ENCODE results near the gene ANKRD39. TPM values are rescaled to one million over a fixed set of nuclear protein-coding genes. Genes with fewer than 3 reads are reported as not detected.

ANKRD39 gene
- total RNA-seq, 1 donor, result 4.7 TPM

DNA sequence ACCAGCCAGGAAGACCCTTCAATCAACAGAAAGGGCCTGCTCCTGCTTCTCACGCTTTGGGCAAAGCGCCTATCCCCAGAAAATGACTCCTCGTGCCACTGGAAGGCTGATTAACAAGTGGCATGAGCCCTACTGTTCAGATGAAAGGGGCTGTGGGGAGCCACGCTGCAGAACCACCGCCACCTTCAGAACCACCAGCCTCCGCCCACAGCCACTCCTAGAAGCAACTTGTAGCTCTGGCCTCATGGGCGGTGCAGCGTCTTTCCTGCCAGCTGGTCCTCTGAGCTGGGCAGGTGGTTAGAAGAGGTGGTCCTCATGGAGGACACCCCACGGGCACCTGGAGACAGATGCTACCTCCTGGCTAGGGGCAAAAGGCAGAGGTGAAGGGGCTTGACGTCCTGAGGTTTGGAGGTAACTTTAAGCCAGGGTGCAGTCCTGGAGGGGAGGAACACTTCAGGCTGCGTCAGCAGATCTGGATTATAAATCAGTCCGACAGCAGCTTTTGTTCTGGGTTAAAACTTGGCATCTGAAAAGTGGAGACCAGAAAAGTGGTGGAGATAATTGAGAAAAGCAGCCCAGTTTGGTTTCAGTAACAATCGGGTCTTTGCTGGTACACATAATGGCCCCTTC, 12.9 kb upstream of the ANKRD39 start:
- peak overlapping the region; percentile 81 for H3K4me3 ChIP-seq (ENCODE audit: low read depth, low read length)
- TF ChIP-seq, protein P1, sequence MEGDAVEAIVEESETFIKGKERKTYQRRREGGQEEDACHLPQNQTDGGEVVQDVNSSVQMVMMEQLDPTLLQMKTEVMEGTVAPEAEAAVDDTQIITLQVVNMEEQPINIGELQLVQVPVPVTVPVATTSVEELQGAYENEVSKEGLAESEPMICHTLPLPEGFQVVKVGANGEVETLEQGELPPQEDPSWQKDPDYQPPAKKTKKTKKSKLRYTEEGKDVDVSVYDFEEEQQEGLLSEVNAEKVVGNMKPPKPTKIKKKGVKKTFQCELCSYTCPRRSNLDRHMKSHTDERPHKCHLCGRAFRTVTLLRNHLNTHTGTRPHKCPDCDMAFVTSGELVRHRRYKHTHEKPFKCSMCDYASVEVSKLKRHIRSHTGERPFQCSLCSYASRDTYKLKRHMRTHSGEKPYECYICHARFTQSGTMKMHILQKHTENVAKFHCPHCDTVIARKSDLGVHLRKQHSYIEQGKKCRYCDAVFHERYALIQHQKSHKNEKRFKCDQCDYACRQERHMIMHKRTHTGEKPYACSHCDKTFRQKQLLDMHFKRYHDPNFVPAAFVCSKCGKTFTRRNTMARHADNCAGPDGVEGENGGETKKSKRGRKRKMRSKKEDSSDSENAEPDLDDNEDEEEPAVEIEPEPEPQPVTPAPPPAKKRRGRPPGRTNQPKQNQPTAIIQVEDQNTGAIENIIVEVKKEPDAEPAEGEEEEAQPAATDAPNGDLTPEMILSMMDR (IDR thresholded peaks at IDR 0.05; ENCODE audit: insufficient read depth, low read depth, low read length), result no peak
- DNase-seq (ENCODE audit: low read depth), result no peak

DNA sequence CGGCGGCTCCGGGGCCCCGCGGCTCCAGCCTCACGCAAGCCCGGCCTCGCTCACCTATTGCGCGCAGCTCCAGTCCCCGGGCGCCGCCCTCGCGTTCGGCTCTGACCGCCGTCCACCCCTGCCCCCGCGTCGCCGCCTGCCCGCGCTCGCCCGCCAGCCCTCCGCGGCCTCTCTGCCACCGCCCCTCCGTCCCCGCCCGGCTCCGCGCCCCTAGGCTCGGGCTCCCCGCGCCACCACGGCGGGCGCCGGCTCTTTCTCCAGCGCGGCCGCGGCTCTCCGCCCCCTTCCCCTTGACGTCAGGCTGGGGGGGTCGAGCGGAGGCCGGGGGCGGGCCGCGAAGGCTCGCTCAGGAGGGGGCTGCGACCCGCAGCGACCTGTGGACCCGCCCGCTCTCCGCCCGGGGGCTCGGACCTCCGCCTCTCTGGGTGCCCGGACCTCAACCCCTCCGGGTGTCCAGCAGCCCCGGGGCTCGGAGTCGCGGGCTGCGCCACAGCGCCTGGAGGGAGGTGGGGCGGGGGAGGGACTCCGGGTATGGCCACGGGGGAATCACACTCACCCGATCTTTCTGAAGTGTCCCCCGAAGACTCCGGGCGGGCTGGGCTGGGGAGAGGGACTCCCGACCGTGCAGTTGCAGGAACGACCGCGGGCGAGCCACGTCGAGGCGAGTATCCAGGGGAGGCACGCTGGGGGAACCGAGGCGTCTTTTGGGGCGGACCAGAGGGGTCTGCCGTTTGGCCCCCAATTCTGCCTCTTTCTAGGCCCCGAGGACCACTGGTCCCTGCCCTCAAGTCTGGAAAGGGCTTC, 12.2 kb upstream of the ANKRD39 start, which contains the start of gene SEMA4C:
SEMA4C (minus strand) TSS at position 259 of the 804 bp plus-strand sequence. CDS start 2,194 bp downstream, outside the sequence.
- TF ChIP-seq, protein P1 (IDR thresholded peaks at IDR 0.05; ENCODE audit: insufficient read depth, low read depth, low read length), result no peak

DNA sequence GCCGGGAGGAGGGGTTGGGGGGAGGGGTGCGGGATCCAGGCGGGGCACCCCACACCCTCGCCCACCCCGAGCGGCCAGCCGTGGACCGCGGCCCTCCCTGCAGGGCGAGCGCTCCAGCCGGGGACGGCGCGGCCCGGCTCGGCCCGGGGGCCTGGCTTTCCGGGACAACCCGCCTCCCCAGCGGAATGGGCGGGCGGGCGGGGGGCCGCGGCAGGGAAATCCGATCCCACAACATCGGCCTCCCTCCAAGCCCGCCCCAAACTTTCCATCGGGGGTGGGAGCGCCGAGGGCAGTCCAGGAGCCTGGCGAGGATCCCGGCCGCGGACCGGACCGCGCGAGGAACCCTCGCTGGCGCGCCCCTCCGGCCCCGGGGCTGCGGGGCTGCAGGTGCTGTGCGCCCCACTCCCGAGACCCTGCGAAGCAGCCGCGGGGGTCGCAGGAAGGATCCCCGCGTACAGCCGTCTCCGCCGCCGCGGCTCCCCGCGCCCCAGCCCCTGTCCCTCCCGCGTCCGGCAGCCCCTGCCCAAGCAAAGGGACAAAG, 11.5 kb upstream of the ANKRD39 start:
- TF ChIP-seq, protein P1 (IDR thresholded peaks at IDR 0.05; ENCODE audit: insufficient read depth, low read depth, low read length), result no peak
- H3K4me3 ChIP-seq (ENCODE audit: low read depth, low read length), result peak overlapping the region; percentile 81
- DNase-seq (ENCODE audit: low read depth), result peak; percentile 87

More for the DNA sequence above, 12.2 kb upstream of the ANKRD39 start, which contains the start of gene SEMA4C:
- H3K4me3 ChIP-seq (ENCODE audit: low read depth, low read length), result peak within 1 kb of the TSS; percentile 81
- DNase-seq (ENCODE audit: low read depth), result no peak

DNA sequence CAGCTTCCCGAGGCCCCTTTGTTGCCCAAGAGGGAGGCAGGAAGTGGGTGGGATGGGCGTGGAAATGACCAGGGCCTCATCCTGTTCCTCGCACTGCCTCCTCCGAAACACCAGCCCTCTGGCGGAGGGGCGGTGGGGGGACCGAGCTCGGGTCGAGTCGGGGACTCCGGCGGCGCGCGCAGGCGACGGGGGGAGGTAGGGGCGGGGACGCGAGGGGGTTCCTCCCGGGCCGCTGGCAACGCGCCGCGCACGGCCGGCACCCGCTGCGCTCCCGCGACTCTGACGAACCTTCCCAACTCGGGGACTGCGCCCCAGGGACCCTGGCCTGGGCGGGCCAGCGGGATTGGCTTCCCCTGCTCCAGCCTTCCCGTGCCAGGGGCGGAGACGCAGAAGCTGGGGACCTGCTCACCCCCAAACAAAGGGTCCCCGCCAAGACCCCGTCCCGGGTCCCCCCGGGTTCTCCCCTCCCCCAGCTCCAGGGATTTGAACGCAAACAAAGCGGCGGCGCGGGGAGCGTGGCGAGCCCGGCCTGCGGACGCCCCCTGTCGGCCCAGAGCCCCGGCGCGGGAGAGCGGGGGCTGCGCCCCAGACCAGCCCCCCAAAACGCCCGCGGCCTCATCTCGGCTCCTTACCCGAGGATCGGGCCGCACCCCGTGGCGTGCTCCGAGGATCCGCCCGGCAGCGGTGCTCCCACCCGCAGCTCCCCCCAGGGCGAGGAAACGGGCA, 10.9 kb upstream of the ANKRD39 start:
- peak; percentile 96 for DNase-seq (ENCODE audit: low read depth)
- H3K4me3 ChIP-seq (ENCODE audit: low read depth, low read length), result peak overlapping the region; percentile 81
- TF ChIP-seq, protein P1 (IDR thresholded peaks at IDR 0.05; ENCODE audit: insufficient read depth, low read depth, low read length), result peak; percentile 71

DNA sequence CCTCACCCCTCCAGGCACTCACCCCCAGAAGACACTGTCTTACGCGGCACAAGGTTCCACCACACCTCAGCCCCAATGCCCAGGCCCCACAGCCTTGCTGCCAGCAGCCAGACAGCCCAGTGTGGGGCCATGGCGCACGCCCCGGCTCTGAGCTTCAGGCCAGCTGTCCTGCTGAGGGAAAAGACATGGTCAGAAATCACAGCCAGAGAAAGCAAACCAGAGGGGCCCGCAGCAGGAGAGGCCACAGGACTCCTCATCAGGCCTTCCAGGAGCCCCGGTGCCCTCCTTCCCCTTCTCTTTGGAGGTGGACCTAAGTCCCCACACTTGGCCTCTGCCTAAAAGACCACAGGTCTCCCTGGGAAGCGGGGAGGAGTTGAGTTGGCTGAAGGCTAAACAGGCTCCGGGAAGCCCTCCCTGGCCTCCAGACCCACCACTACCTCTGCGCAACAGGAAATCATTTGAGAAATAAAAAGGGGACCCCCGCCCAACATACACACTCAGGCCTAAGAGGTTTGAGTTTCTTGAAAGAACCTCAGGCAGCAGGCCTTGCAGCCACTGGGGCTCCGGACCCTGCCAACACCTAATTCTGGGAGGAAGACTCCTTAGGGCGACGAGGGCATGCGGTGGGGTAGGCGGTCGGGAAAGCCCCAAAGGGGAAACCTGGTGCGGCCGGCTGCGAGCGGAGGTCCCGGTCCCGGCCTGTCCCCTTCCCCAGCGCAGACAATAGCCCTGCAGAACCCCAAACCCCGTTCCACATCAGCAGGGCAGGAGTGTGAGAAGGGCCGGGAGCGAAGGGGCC, 10.1 kb upstream of the ANKRD39 start:
- peak overlapping the region; percentile 81 for H3K4me3 ChIP-seq (ENCODE audit: low read depth, low read length)
- TF ChIP-seq, protein P1 (IDR thresholded peaks at IDR 0.05; ENCODE audit: insufficient read depth, low read depth, low read length), result no peak
- DNase-seq (ENCODE audit: low read depth), result no peak
